ENCODE results near the gene CTU1.
A peak's percentile ranks its signal among the peaks of the same experiment; 100 is the strongest.

The CTU1 gene

DNA sequence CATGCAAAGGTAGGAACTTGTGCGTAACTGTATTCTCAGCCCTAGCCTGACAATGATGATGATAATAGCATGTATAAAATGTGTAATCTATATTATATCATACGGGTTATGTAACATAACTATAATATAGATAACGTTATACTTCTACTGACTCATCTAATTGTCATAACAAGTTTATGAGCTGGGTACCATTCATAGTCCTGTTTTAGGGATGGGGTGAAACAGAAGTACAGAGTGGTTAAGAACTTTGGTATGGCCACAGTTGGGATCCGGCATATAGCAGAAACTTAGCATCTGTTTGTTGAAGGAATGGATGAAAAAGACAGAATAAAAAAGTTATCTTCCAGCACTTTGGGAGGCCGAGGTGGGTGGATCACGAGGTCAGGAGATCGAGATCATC is 5.2 kb downstream of the CTU1 start:
- DNase-seq: no peak

DNA sequence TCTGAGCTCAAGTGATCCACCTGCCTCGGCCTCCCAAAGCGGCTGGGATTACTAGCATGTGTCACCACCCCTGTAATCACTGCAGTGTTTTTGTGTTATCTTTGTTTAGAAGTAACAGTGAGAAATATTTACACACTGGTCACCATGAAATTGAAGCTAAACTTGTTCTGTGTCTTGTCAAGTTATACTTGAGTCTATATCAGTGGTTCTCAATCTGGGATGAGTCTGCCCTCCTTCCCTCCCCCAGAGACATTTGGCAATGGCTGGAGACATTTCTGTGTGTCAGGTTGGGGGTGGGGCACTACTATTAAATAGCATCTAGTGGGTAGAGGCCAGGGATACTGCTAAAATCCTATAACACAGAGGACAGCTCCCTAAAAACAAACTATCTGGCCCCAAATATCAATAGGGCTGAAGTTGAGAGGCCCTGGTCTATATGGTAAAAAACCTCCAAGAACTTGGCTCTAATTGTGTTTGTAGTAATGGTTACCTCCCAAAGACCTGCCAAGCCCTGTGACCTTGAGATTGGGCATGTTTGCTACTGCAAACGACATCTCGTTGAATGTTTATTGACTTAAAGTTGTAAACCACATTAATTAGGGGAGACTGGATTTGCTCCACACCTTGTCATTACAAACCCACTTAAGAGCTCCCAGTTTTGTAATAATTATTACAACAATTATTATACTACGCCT is 6.9 kb downstream of the CTU1 start:
- no peak for DNase-seq

DNA sequence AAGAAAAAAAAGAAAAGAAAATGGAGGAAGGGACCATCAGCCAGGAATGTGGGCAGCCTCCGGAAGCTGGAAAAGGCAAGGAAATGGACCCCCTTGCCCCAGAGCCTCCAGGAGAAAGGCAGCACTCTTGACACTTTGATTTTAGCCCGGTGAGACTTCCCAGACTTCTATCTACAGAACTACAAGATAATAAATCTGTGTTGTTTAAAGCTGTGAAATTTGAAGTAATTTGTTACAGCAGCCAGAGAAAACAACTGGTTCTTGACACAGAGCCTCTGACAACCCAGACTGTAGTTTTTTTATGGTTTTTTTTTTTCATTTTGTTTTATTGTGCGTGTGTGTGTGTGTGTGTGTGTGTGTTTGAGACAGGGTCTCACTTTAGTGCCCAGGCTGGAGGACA is 7.6 kb downstream of the CTU1 start:
- DNase-seq: no peak

DNA sequence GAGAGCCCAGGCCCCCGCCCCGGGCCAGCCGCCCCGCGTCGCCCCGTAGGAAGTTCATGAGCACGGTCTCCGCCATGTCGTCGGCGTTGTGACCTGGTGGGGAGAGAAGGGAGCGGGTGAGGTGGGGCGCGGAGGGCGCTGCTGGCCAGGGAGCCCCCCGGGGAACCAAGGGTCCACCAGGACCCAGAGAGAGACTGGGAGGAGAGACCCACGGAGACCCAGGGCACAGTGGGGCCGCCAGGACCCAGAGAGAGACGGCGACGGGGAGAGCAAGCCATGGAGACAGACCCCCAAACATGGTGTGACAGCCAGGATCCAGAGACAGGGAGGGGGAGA is 9.2 kb downstream of the CTU1 start:
- DNase-seq: no peak

DNA sequence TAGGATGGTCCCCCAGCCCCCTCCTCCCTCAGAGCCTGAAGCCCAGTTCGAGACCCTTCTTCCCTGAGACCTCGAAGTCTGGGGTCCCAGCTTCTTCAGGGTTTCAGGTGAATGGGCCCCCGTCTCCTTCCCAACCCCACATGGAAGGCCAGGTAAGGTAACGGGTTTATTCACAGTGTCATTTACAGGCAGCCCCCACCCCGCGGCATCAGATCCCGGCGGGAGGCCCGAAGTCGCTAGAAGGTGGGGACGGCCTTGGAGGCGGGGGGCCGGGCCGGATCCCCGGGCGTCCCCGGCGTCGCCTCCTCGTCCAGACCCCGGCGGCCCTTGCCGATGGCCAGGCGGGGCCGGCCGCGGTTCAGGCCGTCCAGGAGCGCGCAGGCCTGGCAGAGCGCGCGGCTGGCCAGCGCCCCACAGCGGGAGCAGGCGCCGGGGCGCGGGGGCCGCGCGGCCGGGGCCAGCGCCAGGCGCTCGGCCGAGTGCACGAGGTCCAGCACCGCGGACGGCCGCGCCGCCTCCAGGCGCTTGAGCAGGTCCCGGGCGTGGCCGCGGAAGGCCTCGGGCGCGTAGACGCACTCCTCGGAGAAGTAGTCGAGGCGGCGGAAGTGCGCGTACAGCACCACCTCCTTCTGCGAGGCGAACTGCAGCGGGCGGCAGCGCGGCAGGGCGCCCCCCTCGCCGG is 9.7 kb downstream of the CTU1 start:
- no peak for DNase-seq

DNA sequence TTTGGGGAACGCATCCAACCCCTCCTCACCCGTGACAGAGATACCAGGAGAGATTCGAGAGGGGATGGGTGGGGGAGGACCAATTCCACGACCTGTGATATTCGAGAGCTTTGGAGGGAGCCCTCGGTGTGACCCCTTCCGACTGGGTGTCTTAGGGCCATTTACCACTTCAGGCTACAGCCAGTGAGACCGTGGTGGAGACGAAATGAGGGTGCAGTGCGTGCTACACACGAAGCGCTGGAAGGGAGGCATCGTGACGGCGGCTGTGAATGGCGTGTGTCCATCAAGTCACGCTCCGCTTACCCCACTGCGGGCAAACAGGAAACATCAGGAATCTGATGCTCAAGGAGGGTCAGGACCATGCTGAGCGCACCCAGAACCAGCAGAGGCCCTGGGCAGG is 10.4 kb downstream of the CTU1 start:
- DNase-seq: no peak

DNA sequence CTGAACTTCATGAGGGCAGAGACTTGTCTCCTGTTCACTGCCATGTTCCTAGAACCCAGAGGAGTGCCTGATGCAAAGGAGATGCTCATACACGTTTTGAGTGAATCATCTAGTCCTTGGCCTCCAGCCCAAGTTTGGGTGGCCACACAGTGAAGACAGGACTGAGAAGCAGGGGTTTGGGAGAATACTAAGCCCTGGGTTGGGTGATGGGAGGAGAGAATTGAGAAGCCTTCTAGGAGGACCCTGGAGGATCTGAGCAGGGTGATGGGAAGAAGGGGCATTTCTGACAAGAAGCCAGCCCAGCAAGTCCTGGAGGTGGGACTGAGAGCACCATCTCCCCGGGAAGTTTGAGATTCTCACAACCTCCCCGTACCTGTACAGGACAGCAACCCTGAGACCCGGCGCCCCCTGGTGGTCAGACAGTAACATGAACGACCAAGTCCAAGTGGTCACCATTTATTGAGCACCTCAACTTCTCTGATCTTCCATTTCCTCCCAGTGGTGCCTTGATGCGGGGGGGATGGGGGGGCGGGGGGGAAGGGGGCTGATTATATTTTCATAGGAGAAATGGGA is 11.0 kb downstream of the CTU1 start:
- DNase-seq: peak; percentile 50

DNA sequence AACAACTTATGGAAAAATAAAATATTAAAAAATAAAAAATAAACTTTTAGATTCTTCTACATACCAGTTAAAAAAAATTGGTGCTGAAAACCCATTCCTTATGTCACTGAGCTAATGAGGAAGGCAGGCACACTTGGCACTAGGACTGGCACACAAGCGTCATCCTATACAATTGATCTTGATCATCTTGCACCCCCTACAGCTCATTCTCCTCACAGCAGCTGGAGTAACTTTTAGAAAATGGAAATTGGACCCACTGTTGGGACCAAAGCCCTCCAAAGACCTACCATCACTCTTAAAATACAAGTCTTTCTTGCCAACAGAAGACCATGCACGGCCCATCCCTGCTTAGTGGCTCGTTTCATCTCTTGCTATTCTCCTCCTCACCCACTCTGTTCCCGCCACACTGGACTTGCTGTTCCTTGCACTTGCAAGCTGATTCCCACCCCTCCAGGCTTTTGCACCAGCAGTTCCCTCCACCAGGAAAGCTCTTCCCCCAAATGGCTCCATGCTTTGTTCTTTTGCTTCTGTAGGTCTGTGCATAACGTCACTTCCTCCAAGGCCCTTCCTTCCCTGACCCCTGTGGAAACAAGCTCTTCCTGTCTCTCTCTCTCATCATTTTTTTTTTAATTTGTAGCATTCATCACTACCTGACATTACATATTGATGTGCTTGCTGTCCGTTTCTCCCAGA is 11.6 kb downstream of the CTU1 start:
- DNase-seq: no peak

DNA sequence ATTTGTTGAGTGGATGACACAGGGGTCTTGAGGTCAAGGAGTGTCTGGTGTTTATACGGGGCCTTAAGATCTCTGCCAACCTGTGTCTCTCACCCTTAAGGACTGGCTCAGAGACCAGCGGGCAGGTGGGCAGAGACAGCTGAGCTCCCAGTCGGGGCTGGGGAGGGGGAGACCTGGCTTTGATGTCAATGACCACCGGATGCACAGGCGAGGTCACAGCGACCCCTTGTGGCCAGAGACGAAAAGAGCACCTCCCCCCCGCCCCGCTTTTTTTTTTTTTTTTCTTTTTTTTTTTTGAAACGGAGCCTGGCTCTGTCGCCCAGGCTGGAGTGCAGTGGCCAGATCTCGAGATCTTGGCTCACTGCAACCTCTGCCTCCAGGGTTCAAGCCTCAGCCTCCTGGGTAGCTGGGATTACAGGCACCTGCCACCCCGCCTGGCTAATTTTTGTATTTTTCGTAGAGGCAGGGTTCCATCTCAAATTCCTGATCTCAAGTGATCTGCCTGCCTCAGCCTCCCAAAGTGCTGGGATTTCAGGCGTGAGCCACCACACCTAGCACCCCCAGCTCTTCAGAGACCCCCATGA is 13.4 kb downstream of the CTU1 start:
- no peak for DNase-seq

DNA sequence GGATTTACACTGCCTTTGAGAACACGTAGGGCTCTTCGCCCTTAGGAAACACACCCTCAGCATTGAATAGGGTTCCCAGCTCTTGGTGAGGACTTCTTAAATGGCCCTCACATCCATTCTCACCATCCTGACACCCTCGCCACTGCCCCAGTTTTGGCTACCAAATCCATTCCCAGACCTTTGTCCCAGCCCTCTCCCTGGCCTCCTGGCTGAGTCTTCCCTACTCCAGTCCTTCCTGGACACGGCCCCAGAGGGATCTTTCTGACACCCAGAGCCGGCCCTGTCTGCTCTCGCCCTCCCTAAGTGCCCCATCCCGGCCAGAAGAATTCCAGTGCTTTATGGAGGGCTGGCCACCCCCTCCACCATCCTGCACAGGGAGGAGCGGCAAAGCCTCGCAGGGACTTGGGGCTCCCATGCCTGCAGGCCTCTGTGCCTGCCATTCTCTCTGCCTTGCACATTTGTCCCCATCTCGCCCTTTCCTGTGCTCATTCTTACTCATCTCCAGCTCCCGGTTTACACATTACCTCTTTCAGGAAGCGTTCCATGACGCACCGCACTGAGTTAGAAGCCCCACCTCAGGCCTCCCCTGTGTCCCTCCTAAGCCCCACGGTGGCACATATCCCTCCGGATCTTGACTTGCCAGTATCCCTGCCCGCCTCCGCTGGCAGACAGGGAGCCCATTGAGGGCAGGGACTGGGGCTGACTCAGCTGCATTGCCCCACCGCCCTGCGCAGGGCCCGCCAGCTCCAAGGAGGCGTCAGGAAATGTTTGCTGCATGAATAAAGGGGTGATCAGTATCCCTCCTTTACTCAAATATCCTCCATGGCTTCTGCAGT is 14.5 kb downstream of the CTU1 start:
- no peak for DNase-seq

DNA sequence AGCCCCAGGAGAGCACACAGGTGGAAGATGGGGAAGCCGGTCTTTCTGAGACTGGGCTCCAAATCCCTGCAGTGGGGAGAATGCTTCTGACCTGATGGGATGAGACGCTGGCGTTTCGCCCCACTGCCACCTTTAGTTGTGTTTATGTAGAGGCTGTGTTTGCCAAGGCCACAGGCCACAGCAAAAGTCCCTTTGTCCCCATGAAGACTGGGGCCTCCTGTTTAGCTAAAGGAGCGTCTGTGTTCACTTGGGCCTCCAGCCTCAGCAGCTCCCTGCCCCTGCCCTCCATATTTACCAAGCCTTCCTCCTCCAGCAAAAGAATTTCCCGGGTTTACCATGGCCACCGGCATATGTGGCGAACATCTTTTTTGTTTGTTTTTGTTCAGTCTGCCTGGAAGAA is 15.1 kb downstream of the CTU1 start:
- DNase-seq: no peak

DNA sequence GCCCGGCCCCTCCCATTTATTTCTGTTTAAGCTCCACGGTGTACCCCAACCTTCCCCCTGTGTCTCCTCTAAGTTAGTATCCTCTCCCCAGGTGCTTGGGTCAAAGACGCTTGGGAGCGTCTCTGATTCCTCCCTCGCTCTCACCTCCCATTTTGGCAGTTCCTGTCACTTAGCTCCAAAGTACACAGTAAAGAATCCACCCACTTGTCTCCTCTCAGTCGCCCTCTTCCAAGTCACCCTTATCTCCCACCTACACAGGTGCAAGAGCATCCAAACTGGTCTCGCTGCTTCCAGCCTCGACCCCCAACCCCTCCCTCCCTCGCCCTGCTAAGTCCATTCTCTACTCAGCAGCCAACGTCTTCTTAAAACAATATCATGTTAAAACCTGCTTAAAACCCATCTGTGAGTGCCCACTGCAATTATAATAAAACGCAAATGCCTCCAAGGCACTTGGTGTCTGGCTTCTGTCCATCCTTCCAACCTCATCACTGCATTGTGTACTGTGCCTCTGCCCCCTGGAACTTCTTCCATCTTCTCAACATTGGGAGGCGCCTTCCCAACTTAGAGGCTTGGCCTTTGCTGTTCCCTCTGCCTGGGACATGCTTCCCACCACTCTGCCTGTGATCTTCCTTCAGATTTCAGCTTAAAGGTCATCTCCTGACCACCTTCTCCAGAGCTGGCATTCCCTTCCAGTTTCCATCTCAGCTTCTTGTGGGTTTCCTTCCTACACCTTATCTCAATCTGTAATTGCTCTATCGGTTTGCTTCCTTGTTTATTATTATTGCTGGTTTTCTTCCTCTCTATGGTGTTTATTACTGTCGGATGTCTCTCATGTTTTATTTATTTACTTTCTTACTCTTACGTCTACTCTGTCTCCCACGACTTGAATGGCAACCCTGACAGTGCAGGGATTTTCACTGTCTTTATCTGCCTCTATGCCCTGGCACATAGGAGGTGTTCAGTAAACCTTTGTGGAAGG is 16.0 kb downstream of the CTU1 start:
- DNase-seq: no peak

DNA sequence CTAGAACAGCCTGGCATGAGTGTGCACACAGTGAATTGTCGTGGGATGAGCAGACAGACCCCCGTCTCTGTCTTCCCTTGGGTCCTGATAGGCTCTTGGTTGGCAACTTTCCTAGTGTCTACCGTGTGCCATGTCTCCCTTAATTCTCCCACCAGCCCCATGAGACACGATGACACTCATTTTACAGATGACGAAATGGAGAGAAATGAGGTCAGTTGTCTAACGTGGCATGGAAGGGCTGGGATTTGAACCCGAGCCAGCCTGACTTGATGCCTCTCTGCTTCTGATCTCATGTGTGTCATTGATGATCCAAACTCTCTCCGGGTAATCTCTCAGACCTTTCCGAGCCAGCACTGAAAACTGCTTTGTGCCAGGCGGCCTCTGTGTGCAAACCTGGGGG is 17.1 kb downstream of the CTU1 start:
- no peak for DNase-seq

DNA sequence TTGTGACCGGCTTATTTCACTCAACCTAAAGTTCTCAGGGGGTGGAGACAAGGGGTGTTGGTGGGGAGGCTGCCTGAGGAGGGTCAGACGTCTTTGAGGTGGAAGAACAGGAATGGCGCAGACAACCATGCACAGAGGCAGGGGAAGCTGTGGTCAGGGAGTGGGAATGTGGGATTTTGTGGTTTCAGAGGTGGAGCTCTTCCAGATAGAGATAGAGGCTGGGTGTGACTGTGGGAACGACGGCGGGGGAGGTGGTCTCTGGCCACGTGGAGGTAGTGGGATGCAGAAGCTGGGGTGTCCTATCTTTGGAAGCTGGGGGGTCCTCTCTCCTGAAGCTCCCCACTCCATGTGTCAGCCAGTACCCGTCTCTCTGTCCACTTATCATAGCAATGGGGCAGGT is 17.7 kb downstream of the CTU1 start:
- DNase-seq: no peak

DNA sequence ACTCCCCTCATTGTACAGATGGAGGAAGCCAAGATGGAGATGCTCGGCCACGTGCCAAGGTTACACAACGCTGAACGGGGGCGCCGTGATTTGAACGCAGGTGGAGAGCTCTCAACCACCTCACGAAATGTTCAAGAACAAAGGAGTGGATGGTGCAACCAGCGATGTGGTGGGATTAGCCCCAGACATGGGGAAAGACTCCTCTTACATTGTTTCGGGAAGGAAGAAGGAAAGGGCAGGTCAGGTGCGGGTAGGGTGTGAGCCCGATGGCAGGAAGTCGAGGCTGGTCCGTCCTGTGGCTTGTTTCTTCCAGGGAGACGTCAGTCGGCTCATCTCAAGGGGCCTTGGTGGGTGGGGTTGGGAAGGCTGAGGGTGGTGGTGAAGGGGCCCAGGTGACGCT is 18.4 kb downstream of the CTU1 start:
- no peak for DNase-seq

DNA sequence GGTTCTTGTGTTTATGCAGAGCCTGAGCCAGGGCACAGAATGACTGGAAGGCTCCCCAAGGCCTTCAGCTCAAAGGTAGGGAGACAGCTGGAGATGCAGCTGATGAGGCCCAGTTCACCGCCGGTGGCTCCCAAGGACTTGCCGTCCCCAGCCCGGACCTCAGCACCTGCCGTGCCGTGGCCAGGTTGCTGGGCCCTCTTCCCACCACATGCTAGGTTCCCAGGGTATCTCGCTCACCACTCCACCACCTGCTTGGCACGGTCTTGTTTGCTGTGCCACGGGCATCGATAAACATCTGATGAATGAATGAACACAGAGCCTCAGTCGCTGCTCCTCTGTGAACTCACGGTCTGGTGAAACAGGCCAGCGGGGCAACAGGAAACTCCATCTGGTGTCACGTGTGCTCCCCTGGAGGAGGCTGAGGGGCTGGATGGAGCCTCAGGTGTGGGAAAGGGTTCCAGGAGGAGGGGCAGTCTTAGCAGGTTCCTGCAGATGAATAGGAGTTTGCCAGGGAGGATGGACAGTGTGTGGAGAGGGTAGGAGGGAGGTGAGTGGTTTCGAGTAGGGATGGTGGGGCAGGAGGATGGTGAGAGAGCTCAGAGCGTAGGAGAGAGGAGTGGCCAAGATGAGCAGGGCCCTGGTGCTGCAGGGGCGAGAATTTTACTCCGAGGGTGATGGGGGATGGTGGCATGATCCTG is 21.9 kb downstream of the CTU1 start:
- no peak for DNase-seq

DNA sequence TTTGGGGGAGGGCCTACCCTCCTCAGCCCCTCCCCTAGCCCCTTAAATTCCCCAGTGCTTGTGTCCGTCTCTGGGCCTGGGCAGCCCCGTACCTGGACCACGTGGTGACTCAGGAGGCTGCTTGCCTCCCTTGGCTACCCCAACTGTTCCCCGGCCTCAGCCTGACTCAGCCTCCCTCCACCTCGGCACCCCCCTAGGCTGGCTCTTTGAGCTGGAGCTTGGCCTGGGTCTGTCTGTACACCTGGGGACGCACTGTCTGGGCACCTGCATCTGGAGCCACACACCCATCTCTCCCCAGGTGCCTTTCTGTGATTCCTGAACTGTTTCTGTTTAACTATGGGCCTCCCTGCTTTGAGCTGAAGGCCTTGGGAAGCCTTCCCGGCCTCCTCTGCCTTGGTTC is 23.7 kb downstream of the CTU1 start:
- DNase-seq: no peak

DNA sequence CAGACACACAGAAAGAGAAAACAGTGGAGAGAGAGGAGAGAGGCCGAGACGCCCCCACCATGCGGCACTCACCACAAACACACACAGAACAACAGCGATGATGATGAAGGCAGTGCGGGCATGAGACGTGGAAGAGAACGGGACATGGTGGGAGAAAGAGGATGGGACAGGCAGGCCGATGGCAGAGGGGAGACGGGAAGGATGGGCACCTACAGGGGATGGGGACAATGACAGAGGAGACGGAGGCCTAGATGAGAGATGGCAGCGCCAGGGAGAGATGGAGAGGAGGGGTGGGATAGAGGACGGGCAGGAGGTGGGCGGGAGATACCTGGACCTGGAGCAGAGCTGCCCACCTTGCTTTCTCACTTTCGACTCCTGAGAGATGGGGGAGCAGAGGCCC is 24.4 kb downstream of the CTU1 start:
- no peak for DNase-seq

DNA sequence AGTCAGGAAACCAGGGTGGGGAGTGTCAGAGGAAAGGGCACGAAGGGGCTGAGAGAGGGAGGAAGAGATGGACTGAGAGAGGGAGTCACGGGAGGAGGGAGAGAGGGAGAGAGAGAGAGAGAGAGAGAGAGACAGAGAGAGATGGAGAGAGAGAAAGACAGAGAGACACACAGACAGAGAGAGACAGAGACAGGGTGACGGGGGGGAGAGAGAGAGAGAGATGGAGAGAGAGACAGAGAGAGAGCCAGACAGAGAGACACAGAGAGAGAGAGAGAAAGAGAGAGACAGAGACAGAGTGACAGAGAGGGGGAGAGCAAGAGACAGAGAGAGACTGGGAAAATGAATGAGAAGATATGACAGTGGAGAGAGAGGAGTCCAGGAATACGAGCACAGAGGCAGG is 25.0 kb downstream of the CTU1 start:
- no peak for DNase-seq

DNA sequence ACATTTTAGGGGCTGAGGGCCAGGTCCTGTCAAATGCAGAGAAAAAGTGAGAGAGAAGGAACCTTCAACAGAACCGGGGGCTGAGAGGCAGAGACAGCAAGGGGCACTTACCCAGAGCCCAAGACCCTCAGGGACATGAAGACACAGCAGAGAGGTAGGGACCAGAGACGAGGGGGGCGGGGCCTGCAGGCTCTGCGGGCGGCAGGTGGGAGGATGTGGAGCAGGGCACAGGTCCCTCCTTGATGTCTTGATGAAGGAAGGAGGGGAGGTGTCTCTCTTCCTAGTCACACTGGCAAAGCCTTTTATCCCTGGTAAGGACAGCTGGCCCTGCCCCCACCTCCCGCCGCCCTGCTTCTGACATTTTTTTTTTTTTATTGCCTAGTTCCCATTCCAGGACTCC is 25.6 kb downstream of the CTU1 start, which contains the start of gene KLK14:
TSS of gene KLK14 (minus strand) at position 277 of the 400 bp plus-strand sequence. CDS start at position 4, 273 bp downstream.
- no peak for DNase-seq

DNA sequence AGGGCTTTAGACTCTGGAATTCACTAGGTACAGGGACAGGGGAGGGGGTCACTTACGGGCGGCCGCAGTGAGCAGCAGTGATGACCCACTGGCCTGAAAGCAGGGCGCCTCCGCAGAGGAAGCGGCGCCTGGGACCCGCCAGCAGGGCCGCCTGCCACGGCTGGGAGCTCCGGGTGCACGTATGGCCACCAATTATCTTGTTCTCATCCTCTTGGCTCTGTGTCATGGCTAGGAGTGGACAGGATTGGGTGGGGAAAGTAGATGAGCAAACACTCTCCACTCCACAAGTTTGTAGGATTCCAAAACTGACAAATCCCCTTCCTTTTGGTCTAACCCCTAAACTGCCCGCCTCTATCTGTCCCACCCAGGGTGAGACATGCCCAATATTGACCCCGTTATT is 26.7 kb downstream of the CTU1 start:
- DNase-seq: no peak
